BLaER1 treated with 17β-estradiol and CSF1 and Interleukin-3, amounts not matched to agents 10 nM and 100 nM (cell line): ENCODE measurements around the gene DHFR.

Experiments
- H3K27ac ChIP-seq, 11 experiments: shearing (Covaris generic); formaldehyde crosslinking; 2 replicates each; pipeline ENCODE4 v1.8.1; 2022
- H3K27me3 ChIP-seq, 11 experiments: shearing (Covaris generic); formaldehyde crosslinking; 2 replicates each; pipeline ENCODE4 v1.8.1; 2022
- H3K36me3 ChIP-seq, 11 experiments: shearing (Covaris generic); formaldehyde crosslinking; 2 replicates each; pipeline ENCODE4 v1.8.1; 2022
- H3K4me1 ChIP-seq, 10 experiments: shearing (Covaris generic); formaldehyde crosslinking; 2 replicates each; pipeline ENCODE4 v1.8.1; 2022
- H3K4me2 ChIP-seq, 11 experiments: shearing (Covaris generic); formaldehyde crosslinking; 2 replicates each; pipeline ENCODE4 v1.8.1; 2022
- H3K4me3 ChIP-seq, 10 experiments: shearing (Covaris generic); formaldehyde crosslinking; 2 replicates each; pipeline ENCODE4 v1.8.1; 2022
- H3K9ac ChIP-seq, 11 experiments: shearing (Covaris generic); formaldehyde crosslinking; 2 replicates each; pipeline ENCODE4 v1.8.1; 2022
- H3K9me3 ChIP-seq, 11 experiments: shearing (Covaris generic); formaldehyde crosslinking; replicated peaks in 1 of 11; 2 replicates each; pipeline ENCODE4 v1.8.1; 2022
- H4K20me1 ChIP-seq, 11 experiments: shearing (Covaris generic); formaldehyde crosslinking; 2 replicates each; pipeline ENCODE4 v1.8.1; 2022
- Cebpa-rat ChIP-seq, 11 experiments: shearing (Covaris generic); IDR thresholded peaks; 2 replicates each; pipeline ENCODE4 v1.8.1; 2022

DHFR gene

DNA sequence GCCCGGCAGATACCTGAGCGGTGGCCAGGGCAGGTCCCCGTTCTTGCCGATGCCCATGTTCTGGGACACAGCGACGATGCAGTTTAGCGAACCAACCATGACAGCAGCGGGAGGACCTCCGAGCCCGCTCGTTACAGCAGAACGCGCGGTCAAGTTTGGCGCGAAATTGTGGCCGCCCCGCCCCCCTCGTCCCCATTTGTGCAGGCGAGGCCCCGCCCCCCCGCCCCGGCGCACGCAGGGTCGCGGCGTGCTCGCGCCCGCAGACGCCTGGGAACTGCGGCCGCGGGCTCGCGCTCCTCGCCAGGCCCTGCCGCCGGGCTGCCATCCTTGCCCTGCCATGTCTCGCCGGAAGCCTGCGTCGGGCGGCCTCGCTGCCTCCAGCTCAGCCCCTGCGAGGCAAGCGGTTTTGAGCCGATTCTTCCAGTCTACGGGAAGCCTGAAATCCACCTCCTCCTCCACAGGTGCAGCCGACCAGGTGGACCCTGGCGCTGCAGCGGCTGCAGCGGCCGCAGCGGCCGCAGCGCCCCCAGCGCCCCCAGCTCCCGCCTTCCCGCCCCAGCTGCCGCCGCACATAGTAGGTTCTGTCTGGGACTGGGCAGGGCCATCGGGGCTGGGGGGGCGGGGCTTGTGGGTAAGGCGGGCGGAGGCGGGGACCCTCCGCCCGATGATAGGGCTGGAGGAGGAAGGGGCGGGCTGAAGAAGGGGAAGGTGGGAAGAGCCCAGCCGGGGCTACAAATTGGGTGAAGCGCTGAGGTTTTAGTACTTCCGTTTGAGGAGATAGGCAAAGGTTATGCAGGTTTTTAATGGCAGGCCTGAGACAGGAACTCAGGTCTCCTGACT lies at the start of gene DHFR, which contains the start of gene MSH3:
DHFR (minus strand) TSS at position 593 of the 840 bp plus-strand sequence; CDS start at position 99, 494 bp downstream.
MSH3 (plus strand) TSS at position 262 of the 840 bp plus-strand sequence; CDS start at position 338, 76 bp downstream.
- TF ChIP-seq Cebpa-rat (IDR thresholded peaks at IDR 0.05): no peak
- Histone ChIP-seq H3K4me2 (peak within 1 kb of the TSS; percentile 81 to 99 (median 92)), H3K27ac (peak within 1 kb of the TSS; percentile 79 to 96 (median 90)), H3K36me3 (peaks cover 27 to 44% (median 34%) of the 10 kb centered on the region in 11 experiments), H3K27me3 (no peaks in the 10 kb centered on the region), H3K9ac (peak within 1 kb of the TSS; percentile 87 to 95 (median 90)), H3K9me3 (peaks cover 0 to 7% (median 4%) of the 10 kb centered on the region in 11 experiments; a peak in 8 of 22 replicates), H3K4me1 (peaks cover 15 to 32% (median 27%) of the 10 kb centered on the region in 10 experiments), H4K20me1 (peaks cover 9 to 15% (median 12%) of the 10 kb centered on the region in 11 experiments; a peak in 16 of 22 replicates), H3K4me3 (peak within 1 kb of the TSS; percentile 65 to 88 (median 76))

DNA sequence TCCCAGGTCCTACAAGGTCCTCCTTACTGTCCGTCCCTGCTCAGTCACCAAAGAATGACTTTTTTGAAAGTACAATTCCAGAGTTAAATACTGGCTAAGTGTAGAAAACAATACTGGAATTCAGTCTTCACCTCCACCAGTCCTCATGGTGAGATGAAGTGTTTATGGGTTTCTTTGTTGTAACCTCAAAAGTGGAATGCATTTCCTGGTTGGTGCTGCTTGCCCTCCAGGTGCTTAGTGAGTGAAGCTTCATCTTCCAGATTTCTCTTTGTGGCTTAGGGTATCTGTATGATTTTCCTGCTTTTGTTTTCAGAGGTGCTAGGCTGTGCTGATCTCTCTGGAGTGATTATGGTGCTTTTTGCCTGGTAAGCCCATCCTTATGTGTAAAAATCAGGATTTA lies 49.4 kb upstream of the DHFR start:
- Histone ChIP-seq H3K4me1 (peaks cover 9 to 36% (median 27%) of the 10 kb centered on the region in 10 experiments), H3K4me2 (peak overlapping the region in 10 of 11 experiments; percentile 6 to 82 (median 71); a peak in 20 of 22 replicates), H3K27ac (peak overlapping the region in 3 of 11 experiments; percentile 6 to 59 (median 49); a peak in 5 of 22 replicates), H3K36me3 (peaks cover 24 to 72% (median 41%) of the 10 kb centered on the region in 11 experiments), H3K27me3 (no peaks in the 10 kb centered on the region), H3K9me3 (no peaks in the 10 kb centered on the region), H4K20me1 (no peaks in the 10 kb centered on the region; a peak in 1 of 22 replicates), H3K4me3 (no peak overlapping the region), H3K9ac (no peak overlapping the region)
- TF ChIP-seq Cebpa-rat (IDR thresholded peaks at IDR 0.05): no peak

DNA sequence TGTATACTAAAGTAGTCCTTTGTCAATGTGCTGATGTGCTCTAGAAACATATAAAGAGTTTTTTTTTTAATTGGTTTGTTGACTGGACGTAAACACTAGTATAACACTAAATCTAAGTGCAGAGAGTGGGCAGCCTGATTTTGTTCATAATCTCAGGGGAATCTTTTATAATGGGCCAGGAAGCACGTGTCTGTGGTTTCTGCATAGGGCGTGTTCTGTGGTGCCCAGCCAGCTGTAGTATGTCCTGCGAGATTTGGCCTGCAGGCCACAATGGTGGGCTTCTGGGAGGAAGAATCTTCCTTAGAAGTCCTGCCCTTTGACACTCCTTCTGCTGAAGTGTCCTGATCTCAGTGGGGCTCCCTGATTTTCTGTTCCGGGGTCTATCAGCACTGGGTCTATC lies 49.0 kb upstream of the DHFR start:
- Histone ChIP-seq H4K20me1 (no peaks in the 10 kb centered on the region; a peak in 1 of 22 replicates), H3K27ac (peak overlapping the region in 3 of 11 experiments; percentile 6 to 59 (median 49); a peak in 5 of 22 replicates), H3K4me2 (peak overlapping the region; percentile 6 to 82 (median 70); a peak in 21 of 22 replicates), H3K9me3 (no peaks in the 10 kb centered on the region), H3K36me3 (peaks cover 25 to 68% (median 36%) of the 10 kb centered on the region in 11 experiments), H3K4me1 (peaks cover 9 to 36% (median 27%) of the 10 kb centered on the region in 10 experiments), H3K4me3 (peak overlapping the region in 1 of 10 experiments; percentile 22; a peak in 1 of 20 replicates), H3K9ac (no peak overlapping the region), H3K27me3 (no peaks in the 10 kb centered on the region)
- no peak for TF ChIP-seq Cebpa-rat (IDR thresholded peaks at IDR 0.05)

DNA sequence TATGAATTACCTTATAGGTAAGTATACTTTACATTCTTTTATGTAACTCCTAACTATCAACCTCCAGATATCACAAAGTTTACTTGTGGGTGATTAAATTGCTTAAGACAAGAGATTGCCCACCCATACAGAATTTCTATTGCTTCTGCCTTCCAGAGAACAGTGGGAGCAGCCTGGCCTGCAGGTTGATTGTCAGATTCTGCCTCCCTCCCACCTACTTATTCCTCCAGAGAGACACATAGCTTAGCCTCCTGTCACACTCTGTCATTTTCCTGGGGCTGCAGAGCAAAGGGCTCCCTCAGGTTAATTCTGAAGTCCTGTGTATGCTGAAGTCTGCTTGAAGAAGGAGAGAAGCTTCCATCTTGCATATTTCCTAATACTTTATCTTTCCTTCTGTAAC lies 48.5 kb upstream of the DHFR start:
- TF ChIP-seq Cebpa-rat (IDR thresholded peaks at IDR 0.05): no peak
- H3K4me2 ChIP-seq: peak overlapping the region; percentile 6 to 82 (median 70); a peak in 20 of 22 replicates

DNA sequence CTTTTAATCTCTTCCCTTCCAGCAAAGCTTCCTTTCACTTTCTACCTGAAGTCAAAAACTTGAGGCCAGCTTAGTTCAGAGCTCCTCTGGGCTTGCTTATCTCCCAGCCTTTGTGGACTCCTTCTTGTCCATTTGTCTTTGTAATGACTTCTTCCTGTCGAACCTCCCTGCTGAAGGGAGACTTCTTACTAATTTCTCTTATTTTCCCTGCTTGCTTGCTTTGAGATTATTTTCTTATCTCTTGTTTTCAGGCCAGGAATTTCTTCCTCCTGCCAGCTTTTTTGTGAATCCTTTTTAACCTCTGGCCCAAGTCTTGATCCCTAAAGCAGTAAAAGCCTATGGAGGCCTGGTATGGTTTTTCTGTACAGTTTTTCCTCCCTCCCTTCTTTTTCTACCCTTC lies 46.8 kb upstream of the DHFR start:
- Histone ChIP-seq H4K20me1 (no peaks in the 10 kb centered on the region; a peak in 1 of 22 replicates), H3K27me3 (no peaks in the 10 kb centered on the region), H3K9ac (no peak overlapping the region; a peak in 1 of 22 replicates), H3K4me2 (no peak overlapping the region), H3K4me3 (no peak overlapping the region), H3K4me1 (peaks cover 4 to 36% (median 27%) of the 10 kb centered on the region in 10 experiments; a peak in 19 of 20 replicates), H3K27ac (no peak overlapping the region), H3K9me3 (no peaks in the 10 kb centered on the region), H3K36me3 (peaks cover 21 to 64% (median 36%) of the 10 kb centered on the region in 11 experiments; a peak in 21 of 22 replicates)
- TF ChIP-seq Cebpa-rat (IDR thresholded peaks at IDR 0.05): no peak

More for the DNA sequence above, 48.5 kb upstream of the DHFR start:
- Histone ChIP-seq H3K27me3 (no peaks in the 10 kb centered on the region), H3K9me3 (no peaks in the 10 kb centered on the region), H3K36me3 (peaks cover 23 to 65% (median 34%) of the 10 kb centered on the region in 11 experiments), H3K4me3 (peak overlapping the region in 1 of 10 experiments; percentile 22; a peak in 1 of 20 replicates), H4K20me1 (no peaks in the 10 kb centered on the region; a peak in 1 of 22 replicates), H3K4me1 (peaks cover 9 to 36% (median 27%) of the 10 kb centered on the region in 10 experiments), H3K27ac (peak overlapping the region in 2 of 11 experiments; percentile 47 to 59; a peak in 3 of 22 replicates), H3K9ac (no peak overlapping the region)

DNA sequence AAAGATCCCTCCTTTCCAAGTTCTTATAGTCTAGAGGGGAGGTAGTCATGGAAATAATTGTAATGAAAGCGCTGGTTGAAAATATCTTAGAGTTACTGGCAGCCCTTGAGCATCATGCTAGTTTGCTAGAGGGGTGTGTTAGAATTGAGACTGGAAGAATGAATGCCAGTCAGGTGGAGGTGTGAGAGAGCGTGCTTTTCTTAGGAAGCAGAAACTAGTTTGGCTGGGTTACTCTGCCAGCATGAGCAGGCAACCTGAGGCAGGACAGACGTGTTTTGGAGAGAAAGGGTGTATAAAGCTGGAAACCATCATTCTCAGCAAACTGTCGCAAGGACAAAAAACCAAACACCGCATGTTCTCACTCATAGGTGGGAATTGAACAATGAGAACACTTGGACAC lies 43.6 kb upstream of the DHFR start:
- Histone ChIP-seq H4K20me1 (no peaks in the 10 kb centered on the region; a peak in 1 of 22 replicates), H3K27ac (no peak overlapping the region), H3K27me3 (no peaks in the 10 kb centered on the region), H3K9me3 (0 out of 22 replicates have a peak, but pooled peaks cover 0 to 3% (median 0%) of the 10 kb centered on the region in 11 experiments), H3K36me3 (peaks cover 38 to 63% (median 47%) of the 10 kb centered on the region in 11 experiments), H3K4me1 (peaks cover 0 to 38% (median 20%) of the 10 kb centered on the region in 10 experiments; a peak in 18 of 20 replicates), H3K4me2 (no peak overlapping the region), H3K4me3 (no peak overlapping the region), H3K9ac (no peak overlapping the region)
- no peak for TF ChIP-seq Cebpa-rat (IDR thresholded peaks at IDR 0.05)

DNA sequence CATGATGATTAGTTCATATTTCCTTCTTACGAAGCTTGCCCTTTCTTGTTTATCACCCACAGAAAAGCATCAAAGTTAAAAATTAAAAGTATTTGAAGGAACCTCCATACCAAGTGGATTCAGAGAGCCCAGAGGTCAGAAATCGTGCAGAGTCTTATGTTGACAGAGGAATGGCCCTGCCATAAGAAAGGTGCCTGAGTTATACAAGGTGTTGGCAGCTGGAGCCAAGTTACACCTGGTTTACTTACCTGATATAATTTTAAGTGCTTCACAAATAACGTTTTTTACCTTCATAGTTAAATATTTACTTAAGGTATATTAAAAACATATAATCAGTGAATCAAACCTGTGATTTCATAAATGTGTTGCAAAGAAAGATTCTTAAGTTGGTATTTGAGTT lies 42.3 kb upstream of the DHFR start:
- H4K20me1 ChIP-seq: no peaks in the 10 kb centered on the region; a peak in 1 of 22 replicates
- H3K36me3 ChIP-seq: peaks cover 33 to 63% (median 38%) of the 10 kb centered on the region in 11 experiments
- no peak overlapping the region for H3K9ac ChIP-seq
- H3K4me3 ChIP-seq: no peak overlapping the region
- H3K9me3 ChIP-seq: 0 out of 22 replicates have a peak, but pooled peaks cover 0 to 3% (median 0%) of the 10 kb centered on the region in 11 experiments
- no peak overlapping the region for H3K27ac ChIP-seq
- H3K4me1 ChIP-seq: peaks cover 0 to 25% (median 7%) of the 10 kb centered on the region in 10 experiments; a peak in 13 of 20 replicates
- H3K4me2 ChIP-seq: no peak overlapping the region
- TF ChIP-seq Cebpa-rat (IDR thresholded peaks at IDR 0.05): no peak
- H3K27me3 ChIP-seq: no peaks in the 10 kb centered on the region

DNA sequence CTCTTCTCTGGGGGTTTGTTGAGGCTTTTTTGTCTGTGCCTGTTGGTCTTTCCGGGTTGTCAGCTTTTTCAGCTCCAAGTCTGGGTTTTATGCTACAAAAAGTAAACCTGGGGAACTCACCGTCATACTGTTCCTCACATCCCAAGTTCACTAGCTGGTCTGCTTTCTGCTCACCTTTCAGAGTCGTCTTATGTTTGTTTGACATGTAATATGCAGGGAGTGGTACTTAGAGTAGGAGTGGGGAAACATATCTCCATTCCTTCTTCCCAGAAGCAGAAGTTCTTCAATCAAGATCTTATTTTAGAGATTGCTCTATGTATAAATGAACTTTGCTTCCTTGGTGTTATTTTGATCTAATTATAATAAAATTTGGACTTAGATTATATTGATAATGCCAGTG lies 41.7 kb upstream of the DHFR start:
- peaks cover 0 to 19% (median 6%) of the 10 kb centered on the region in 10 experiments; a peak in 8 of 20 replicates for H3K4me1 ChIP-seq
- no peak overlapping the region for H3K4me2 ChIP-seq
- no peak overlapping the region for H3K27ac ChIP-seq
- peaks cover 31 to 57% (median 34%) of the 10 kb centered on the region in 11 experiments for H3K36me3 ChIP-seq
- H3K4me3 ChIP-seq: no peak overlapping the region
- H4K20me1 ChIP-seq: no peaks in the 10 kb centered on the region; a peak in 1 of 22 replicates
- H3K27me3 ChIP-seq: no peaks in the 10 kb centered on the region
- TF ChIP-seq Cebpa-rat (IDR thresholded peaks at IDR 0.05): no peak
- no peak overlapping the region for H3K9ac ChIP-seq
- H3K9me3 ChIP-seq: 0 out of 22 replicates have a peak, but pooled peaks cover 0 to 3% (median 0%) of the 10 kb centered on the region in 11 experiments
